ENCODE measurements around the gene PIMREG.

DNA sequence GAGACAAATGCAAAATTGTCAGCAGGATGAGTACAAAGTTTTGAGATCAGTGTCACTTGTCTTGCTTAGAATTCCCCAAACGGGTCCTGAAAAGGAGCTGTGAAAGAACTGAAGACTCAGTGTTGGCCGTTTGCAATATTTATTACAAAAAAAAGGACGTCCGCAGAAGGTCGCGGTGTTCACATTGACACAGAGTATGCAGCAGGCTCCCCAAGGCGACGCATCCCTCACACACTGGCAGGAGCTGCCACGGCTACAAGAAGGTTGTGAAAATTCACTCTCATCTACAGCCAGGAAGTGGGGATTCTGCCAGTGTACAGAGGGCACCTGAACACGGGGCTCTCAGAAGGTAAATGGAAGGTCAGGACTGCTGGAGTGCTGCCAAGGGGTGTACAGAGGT is 35.5 kb upstream of the PIMREG start:
- no peak for TF ChIP-seq SP1 (IDR thresholded peaks at IDR 0.05)
- no peak for TF ChIP-seq ARNT (IDR thresholded peaks at IDR 0.05)
- no peak for TF ChIP-seq ZNF384 (IDR thresholded peaks at IDR 0.05)
- no peak for TF ChIP-seq NFRKB (IDR thresholded peaks at IDR 0.05)
- TF ChIP-seq FOXK2 (IDR thresholded peaks at IDR 0.05): no peak
- no peak for TF ChIP-seq ELF4 (IDR thresholded peaks at IDR 0.05)
- no peak for TF ChIP-seq FOXM1 (IDR thresholded peaks at IDR 0.05; ENCODE audit: borderline replicate concordance)
- no peak for TF ChIP-seq SUZ12 (IDR thresholded peaks at IDR 0.05)
- TF ChIP-seq TARDBP (IDR thresholded peaks at IDR 0.05): no peak
- TF ChIP-seq FOXA1 (IDR thresholded peaks at IDR 0.05): no peak
- TF ChIP-seq, protein P1, sequence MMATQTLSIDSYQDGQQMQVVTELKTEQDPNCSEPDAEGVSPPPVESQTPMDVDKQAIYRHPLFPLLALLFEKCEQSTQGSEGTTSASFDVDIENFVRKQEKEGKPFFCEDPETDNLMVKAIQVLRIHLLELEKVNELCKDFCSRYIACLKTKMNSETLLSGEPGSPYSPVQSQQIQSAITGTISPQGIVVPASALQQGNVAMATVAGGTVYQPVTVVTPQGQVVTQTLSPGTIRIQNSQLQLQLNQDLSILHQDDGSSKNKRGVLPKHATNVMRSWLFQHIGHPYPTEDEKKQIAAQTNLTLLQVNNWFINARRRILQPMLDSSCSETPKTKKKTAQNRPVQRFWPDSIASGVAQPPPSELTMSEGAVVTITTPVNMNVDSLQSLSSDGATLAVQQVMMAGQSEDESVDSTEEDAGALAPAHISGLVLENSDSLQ (IDR thresholded peaks at IDR 0.05): no peak
- no peak for TF ChIP-seq BHLHE40 (IDR thresholded peaks at IDR 0.05; ENCODE audit: borderline replicate concordance)
